Effector memory CD8-positive, alpha-beta T cell (primary cell): ENCODE results near the gene RMRP.

Experiments
- ATAC-seq: fragments of 150-1000 bp; cut with Tn5 transposase; replicated peaks from 2 replicates; pipeline ENCODE4 v1.10.0; 2021; ENCODE audit warnings: mild to moderate bottlenecking, moderate library complexity
- DNase-seq, 3 experiments: peaks; one replicate each; pipeline ENCODE4 v3.0.0; 2021
- H3K27ac Mint-ChIP-seq, 2 donors: one replicate each; pipeline ENCODE4 v1.8.0; 2022; ENCODE audit warnings: mild to moderate bottlenecking in 2 of 2, mixed read lengths in 2 of 2, moderate library complexity in 2 of 2
- H3K27me3 Mint-ChIP-seq, 2 donors: one replicate each; pipeline ENCODE4 v1.8.0; 2022; ENCODE audit warnings: mixed read lengths in 2 of 2
- H3K36me3 Mint-ChIP-seq: one replicate; pipeline ENCODE4 v1.8.0; 2022; ENCODE audit warnings: mild to moderate bottlenecking, moderate library complexity, mixed read lengths; ENCODE audit not compliant: insufficient read depth
- H3K4me1 Mint-ChIP-seq, 2 donors: one replicate each; pipeline ENCODE4 v1.8.0; 2022; ENCODE audit warnings: low read depth in 2 of 2, mixed read lengths in 2 of 2
- H3K4me3 Mint-ChIP-seq, 2 donors: one replicate each; pipeline ENCODE4 v1.8.0; 2022; ENCODE audit warnings: mild to moderate bottlenecking in 2 of 2, mixed read lengths in 2 of 2, moderate library complexity in 2 of 2
- H3K9me3 Mint-ChIP-seq, 2 donors: one replicate each; pipeline ENCODE4 v1.8.0; 2022; ENCODE audit warnings: mixed read lengths in 2 of 2

The RMRP gene

DNA sequence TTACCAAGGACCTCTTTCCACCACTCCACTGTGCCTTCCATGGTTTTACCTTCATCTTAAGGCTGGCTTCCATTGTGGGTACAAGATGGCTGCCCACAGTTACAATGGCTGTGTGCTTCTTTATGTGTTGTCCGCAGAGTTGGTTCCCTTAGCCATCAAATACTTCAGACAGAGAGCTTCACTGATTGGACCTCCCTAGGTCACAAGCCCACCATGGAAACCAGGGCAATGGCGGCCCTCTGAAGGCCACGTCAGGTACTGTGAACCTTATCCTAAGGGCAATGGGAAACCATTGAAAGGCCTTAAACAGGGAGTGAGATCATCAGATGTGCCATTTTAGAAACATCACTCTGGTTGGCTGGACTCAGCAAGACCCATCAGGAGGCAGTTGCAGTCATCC, 10.1 kb upstream of the RMRP start:
- H3K27ac Mint-ChIP-seq, result no peak overlapping the region

DNA sequence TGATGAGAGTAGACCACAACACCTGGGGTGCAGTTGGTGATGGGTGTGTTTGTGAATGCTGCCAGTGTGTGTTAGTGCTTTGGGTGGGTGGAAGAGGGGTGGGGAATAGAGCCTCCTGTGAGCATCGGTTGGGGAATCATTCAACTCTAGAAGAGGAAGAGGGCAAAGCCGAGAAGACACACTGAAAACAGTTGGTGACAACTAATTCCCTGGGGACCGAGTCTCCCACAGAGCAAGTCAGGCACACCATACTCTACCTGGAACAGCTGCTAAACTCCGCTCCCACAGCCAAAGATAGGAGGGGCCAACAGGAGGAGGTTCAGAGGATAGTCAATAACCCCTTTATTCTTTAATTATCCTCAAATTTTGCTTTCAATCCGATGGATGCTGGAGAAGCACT, 8.7 kb upstream of the RMRP start:
- Mint-ChIP-seq H3K27ac (peak overlapping the region in 1 of 2 donors; percentile 61), H3K4me1 (peaks cover 34 to 35% of the 10 kb centered on the region in 2 donors), H3K4me3 (peak overlapping the region in 1 of 2 donors; percentile 89), H3K36me3 (peaks cover 8% of the 10 kb centered on the region), H3K9me3 (no peaks in the 10 kb centered on the region), H3K27me3 (no peaks in the 10 kb centered on the region)
- DNase-seq (no peak), ATAC-seq (no peak)

More for the DNA sequence above, 10.1 kb upstream of the RMRP start:
- no peaks in the 10 kb centered on the region for H3K27me3 Mint-ChIP-seq
- peaks cover 20 to 21% of the 10 kb centered on the region in 2 donors for H3K4me1 Mint-ChIP-seq
- ATAC-seq (no peak), DNase-seq (no peak)
- H3K36me3 Mint-ChIP-seq, result peaks cover 3% of the 10 kb centered on the region
- no peaks in the 10 kb centered on the region for H3K9me3 Mint-ChIP-seq
- no peak overlapping the region for H3K4me3 Mint-ChIP-seq

- Mint-ChIP-seq H3K27me3 (no peaks in the 10 kb centered on the region), H3K4me1 (peaks cover 36% of the 10 kb centered on the region in 2 donors), H3K36me3 (peaks cover 12% of the 10 kb centered on the region), H3K27ac (peak overlapping the region in 1 of 2 donors; percentile 61), H3K9me3 (no peaks in the 10 kb centered on the region), H3K4me3 (peak overlapping the region in 1 of 2 donors; percentile 89)
- DNase-seq (no peak), ATAC-seq (no peak)
These were observed 8.2 kb upstream of the RMRP start for GRCh38 chr9:35666045-35666444.

- no peaks in the 10 kb centered on the region for H3K27me3 Mint-ChIP-seq
- H3K9me3 Mint-ChIP-seq, result no peaks in the 10 kb centered on the region
- H3K36me3 Mint-ChIP-seq, result peaks cover 18% of the 10 kb centered on the region
- H3K4me3 Mint-ChIP-seq, result peak overlapping the region; percentile 86 to 89
- ATAC-seq (no peak), DNase-seq (no peak)
- H3K4me1 Mint-ChIP-seq, result peaks cover 42% of the 10 kb centered on the region in 2 donors
- H3K27ac Mint-ChIP-seq, result peak overlapping the region; percentile 82 to 100
These were observed 7.6 kb upstream of the RMRP start for GRCh38 chr9:35665471-35665818.

- ATAC-seq (peak; percentile 62), DNase-seq (peak; percentile 47 to 60 (median 57))
- Mint-ChIP-seq H3K36me3 (peaks cover 24% of the 10 kb centered on the region), H3K4me1 (peaks cover 48 to 49% of the 10 kb centered on the region in 2 donors), H3K9me3 (no peaks in the 10 kb centered on the region), H3K27ac (peak within 1 kb of the TSS; percentile 82 to 100), H3K4me3 (peak within 1 kb of the TSS; percentile 86 to 89), H3K27me3 (no peaks in the 10 kb centered on the region)
These were observed 7.0 kb upstream of the RMRP start, which contains the start of gene ARHGEF39 for GRCh38 chr9:35664531-35665470. TSS of gene ARHGEF39 (minus strand) at chr9:35665195. CDS start at chr9:35665169, 26 bp downstream.

- ATAC-seq, result no peak
- peaks cover 0 to 2% of the 10 kb centered on the region in 2 donors for H3K9me3 Mint-ChIP-seq
- H3K4me3 Mint-ChIP-seq, result peak overlapping the region; percentile 70 to 91
- peak overlapping the region; percentile 100 for H3K27ac Mint-ChIP-seq
- no peaks in the 10 kb centered on the region for H3K27me3 Mint-ChIP-seq
- H3K4me1 Mint-ChIP-seq, result peaks cover 63 to 65% of the 10 kb centered on the region in 2 donors
- H3K36me3 Mint-ChIP-seq, result peaks cover 45% of the 10 kb centered on the region
- DNase-seq, result no peak
These were observed 4.6 kb upstream of the RMRP start for GRCh38 chr9:35662437-35662836.

DNA sequence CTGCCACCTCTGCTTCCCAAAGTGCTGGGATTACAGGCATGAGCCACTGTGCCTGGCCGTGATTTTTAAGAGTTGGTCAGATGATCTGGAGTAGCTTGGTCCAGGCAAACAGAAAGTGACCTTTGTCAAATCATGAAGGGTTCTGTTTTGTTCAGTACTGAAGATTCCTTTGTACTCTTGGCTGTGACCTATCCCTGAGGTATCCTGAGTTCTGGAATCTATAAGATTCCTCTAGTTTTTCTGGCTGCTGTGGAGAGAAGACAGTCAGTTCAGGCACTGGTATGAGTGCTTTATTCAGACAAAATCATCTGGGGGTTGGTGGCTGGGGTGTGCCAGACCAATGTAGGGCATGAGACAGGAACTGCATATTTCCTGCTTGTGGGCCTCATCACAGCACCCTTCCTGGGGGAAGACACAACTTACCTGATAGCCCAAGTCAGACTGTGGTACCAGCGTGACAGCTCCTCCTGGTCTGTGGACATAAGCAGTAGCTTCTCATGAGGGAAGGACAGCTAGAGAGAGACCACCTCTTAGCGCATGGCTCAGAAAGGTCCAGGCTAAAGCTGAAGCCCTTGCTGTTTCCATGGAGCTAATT, 4.0 kb upstream of the RMRP start:
- Mint-ChIP-seq H3K4me1 (peaks cover 69 to 70% of the 10 kb centered on the region in 2 donors), H3K4me3 (peak overlapping the region; percentile 70 to 91), H3K27me3 (no peaks in the 10 kb centered on the region), H3K27ac (peak overlapping the region; percentile 100), H3K9me3 (peaks cover 0 to 2% of the 10 kb centered on the region in 2 donors), H3K36me3 (peaks cover 51% of the 10 kb centered on the region)
- peak in 2 of 3 experiments; percentile 43 to 55 for DNase-seq
- peak; percentile 45 for ATAC-seq

- Mint-ChIP-seq H3K27ac (peak overlapping the region; percentile 100), H3K36me3 (peaks cover 59% of the 10 kb centered on the region), H3K27me3 (no peaks in the 10 kb centered on the region), H3K4me3 (peak overlapping the region; percentile 91 to 92), H3K4me1 (peaks cover 77 to 78% of the 10 kb centered on the region in 2 donors), H3K9me3 (peaks cover 0 to 2% of the 10 kb centered on the region in 2 donors)
- DNase-seq (no peak), ATAC-seq (no peak)
These were observed 3.2 kb upstream of the RMRP start for GRCh38 chr9:35660966-35661415.

- DNase-seq, result no peak
- peak overlapping the region; percentile 91 to 92 for H3K4me3 Mint-ChIP-seq
- no peaks in the 10 kb centered on the region for H3K27me3 Mint-ChIP-seq
- peaks cover 72 to 74% of the 10 kb centered on the region in 2 donors for H3K4me1 Mint-ChIP-seq
- H3K36me3 Mint-ChIP-seq, result peaks cover 59% of the 10 kb centered on the region
- H3K9me3 Mint-ChIP-seq, result peaks cover 0 to 2% of the 10 kb centered on the region in 2 donors
- no peak for ATAC-seq
- H3K27ac Mint-ChIP-seq, result peak overlapping the region; percentile 100
These were observed 1.5 kb upstream of the RMRP start for GRCh38 chr9:35659340-35659739.

DNA sequence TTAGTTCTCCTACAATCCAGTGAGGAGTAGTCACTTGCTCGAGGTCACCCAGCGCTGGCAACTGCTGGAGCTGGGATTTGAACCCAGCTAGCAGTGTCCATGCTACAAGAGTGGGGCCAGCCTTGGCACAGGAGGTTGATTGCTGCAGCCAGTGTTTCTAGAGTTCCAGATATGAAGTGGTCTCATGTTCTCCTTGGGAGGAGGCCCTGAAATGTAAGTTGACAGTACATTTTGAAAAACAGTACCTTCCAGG, 1.1 kb upstream of the RMRP start:
- Mint-ChIP-seq H3K4me1 (peaks cover 68 to 70% of the 10 kb centered on the region in 2 donors), H3K9me3 (peaks cover 0 to 2% of the 10 kb centered on the region in 2 donors), H3K27ac (peak overlapping the region; percentile 100), H3K27me3 (no peaks in the 10 kb centered on the region), H3K4me3 (peak overlapping the region; percentile 91 to 92), H3K36me3 (peaks cover 59% of the 10 kb centered on the region)
- no peak for ATAC-seq
- no peak for DNase-seq

DNA sequence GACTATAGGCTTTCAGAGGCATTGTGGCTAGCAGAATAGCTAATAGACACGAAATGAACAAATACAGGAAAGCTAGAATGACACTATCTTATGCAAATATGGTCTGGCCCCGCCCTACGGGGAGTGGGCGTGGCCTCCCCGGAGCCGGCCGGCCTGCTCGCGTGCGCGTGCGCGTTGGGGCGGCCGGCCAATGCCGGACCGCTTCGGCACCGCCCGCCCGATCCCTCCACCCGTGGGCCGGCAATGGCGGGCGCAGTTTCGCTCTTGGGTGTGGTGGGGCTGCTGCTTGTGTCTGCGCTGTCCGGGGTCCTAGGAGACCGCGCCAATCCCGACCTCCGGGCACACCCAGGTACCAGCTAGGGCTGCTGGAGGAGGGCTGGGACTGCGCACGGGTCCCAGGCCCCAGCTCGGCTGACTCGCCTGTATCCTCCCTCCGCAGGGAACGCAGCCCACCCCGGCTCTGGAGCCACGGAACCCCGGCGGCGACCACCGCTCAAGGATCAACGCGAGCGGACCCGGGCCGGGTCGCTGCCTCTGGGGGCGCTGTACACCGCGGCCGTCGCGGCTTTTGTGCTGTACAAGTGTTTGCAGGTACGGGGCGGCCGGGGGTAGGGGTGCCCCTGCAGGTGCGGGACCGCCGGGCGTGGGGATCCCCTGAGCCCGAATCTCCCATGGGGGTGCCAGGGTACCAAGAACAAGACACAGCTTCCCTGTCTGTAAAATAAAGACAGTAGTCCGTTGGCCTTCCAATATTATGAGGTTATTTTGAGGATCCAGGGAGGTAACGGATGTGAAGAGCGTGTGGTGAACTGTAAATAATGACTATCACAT, 533 bp upstream of the RMRP start, which contains the start of gene CCDC107:
CCDC107 (plus strand) TSS at position 156 of the 831 bp plus-strand sequence; CDS start at position 244, 88 bp downstream.
- ATAC-seq, result peak; percentile 54
- Mint-ChIP-seq H3K27me3 (no peaks in the 10 kb centered on the region), H3K9me3 (peaks cover 0 to 2% of the 10 kb centered on the region in 2 donors), H3K36me3 (peaks cover 56% of the 10 kb centered on the region), H3K27ac (peak within 1 kb of the TSS; percentile 100), H3K4me3 (peak within 1 kb of the TSS; percentile 91 to 92), H3K4me1 (peaks cover 66% of the 10 kb centered on the region in 2 donors)
- peak; percentile 78 to 83 (median 82) for DNase-seq

DNA sequence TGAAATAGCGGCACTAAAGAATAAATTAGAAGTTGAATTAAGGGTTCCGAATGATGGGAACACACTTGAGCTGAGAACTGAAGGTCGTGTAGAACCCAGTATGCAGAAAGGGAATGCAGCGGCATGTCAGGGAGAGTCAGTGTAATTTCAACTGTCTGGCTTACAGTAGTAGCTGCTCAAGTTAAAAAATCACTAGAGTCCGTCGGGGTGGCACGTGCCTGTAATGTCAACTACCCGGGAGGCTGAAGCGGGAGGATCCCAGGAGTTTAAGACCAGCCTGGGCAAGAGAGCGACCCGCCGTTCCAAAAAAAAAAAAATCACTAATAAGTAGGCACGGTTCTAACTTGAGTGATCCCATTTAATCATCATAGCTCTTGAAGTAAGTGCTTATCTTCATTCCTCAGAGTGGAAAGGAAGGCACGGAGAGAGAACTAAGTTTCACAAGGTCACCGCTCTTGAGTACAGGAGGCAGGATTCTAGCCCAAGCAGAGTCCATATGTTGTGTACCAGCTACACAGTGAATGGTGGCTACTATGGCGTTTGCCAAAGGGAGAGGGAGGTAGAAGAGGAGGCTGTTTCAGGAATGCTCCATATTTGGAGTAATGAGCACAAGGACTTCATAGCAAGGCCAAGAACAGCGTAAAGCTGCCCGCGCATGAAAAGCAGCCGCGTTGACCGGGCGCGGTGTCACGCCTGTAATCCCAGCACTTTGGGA, 831 bp downstream of the RMRP start:
- DNase-seq (no peak), ATAC-seq (no peak)
- peak overlapping the region; percentile 91 to 92 for H3K4me3 Mint-ChIP-seq
- H3K36me3 Mint-ChIP-seq, result peaks cover 55% of the 10 kb centered on the region
- peaks cover 52 to 53% of the 10 kb centered on the region in 2 donors for H3K4me1 Mint-ChIP-seq
- H3K27ac Mint-ChIP-seq, result peak overlapping the region; percentile 100
- no peaks in the 10 kb centered on the region for H3K27me3 Mint-ChIP-seq
- peaks cover 0 to 2% of the 10 kb centered on the region in 2 donors for H3K9me3 Mint-ChIP-seq
